CD14-positive monocyte (primary cell): Measurements from ENCODE around the gene FGD4. TPM values are rescaled to one million over a fixed set of nuclear protein-coding genes. Genes with fewer than 3 reads are reported as not detected.
A peak's percentile ranks its signal among the peaks of the same experiment; 100 is the strongest.

Source experiments
- DNase-seq, 3 donors: peaks; one replicate each; pipeline ENCODE4 v3.0.0-alpha.2; 2011 to 2022
- H2AFZ ChIP-seq: 2 replicates; pipeline ENCODE4 v1.6.0; 2012; ENCODE audit warnings: mild to moderate bottlenecking, low read depth, low read length, inconsistent platforms; ENCODE audit not compliant: insufficient read depth, poor library complexity, severe bottlenecking
- H3K27ac ChIP-seq, 2 donors: 1 replicate in 1 of 2; 2 replicates in 1 of 2; pipeline ENCODE4 v1.5.1; 2012 to 2013; ENCODE audit warnings: low read length in 2 of 2, control low read depth in 1 of 2, inconsistent platforms in 1 of 2, low read depth in 1 of 2, mild to moderate bottlenecking in 1 of 2
- H3K27me3 ChIP-seq, 2 donors: one replicate each; pipeline versions ENCODE4 v1.6.0 to v1.6.1; 2011 to 2013; ENCODE audit warnings: low read length in 2 of 2; ENCODE audit not compliant: control insufficient read depth in 2 of 2, insufficient read depth in 2 of 2
- H3K36me3 ChIP-seq, 2 donors: replicated peaks in 1 of 2; 1 replicate in 1 of 2; 2 replicates in 1 of 2; pipeline versions ENCODE4 v1.5.1 to v1.6.1; 2012 to 2013; ENCODE audit warnings: low read length in 2 of 2, control low read depth in 1 of 2, inconsistent platforms in 1 of 2, mild to moderate bottlenecking in 1 of 2; ENCODE audit not compliant: insufficient read depth in 2 of 2, control insufficient read depth in 1 of 2
- H3K4me1 ChIP-seq, 2 donors: 1 replicate in 1 of 2; 2 replicates in 1 of 2; pipeline versions ENCODE4 v1.5.1 to v1.6.1; 2012 to 2013; ENCODE audit warnings: low read length in 2 of 2, control low read depth in 1 of 2, inconsistent platforms in 1 of 2, mild to moderate bottlenecking in 1 of 2, moderate library complexity in 1 of 2; ENCODE audit not compliant: insufficient read depth in 2 of 2, control insufficient read depth in 1 of 2
- H3K4me2 ChIP-seq: replicated peaks from 2 replicates; pipeline ENCODE3; 2012; ENCODE audit warnings: low read length, moderate library complexity, mild to moderate bottlenecking; ENCODE audit not compliant: poor library complexity, severe bottlenecking; ENCODE audit errors: extremely low read depth
- H3K4me3 ChIP-seq, 3 experiments: fragments of 200-600 bp in 1 of 3; sonication (generic) in 1 of 3; replicated peaks in 1 of 3; 1 replicate in 2 of 3; 2 replicates in 1 of 3; pipeline ENCODE4 v1.5.1; 2011 to 2013; ENCODE audit warnings: low read length in 3 of 3, mild to moderate bottlenecking in 3 of 3, control low read depth in 2 of 3, low read depth in 2 of 3, inconsistent platforms in 1 of 3, moderate library complexity in 1 of 3
- H3K79me2 ChIP-seq: 2 replicates; pipeline ENCODE4 v1.6.0; 2012; ENCODE audit warnings: mild to moderate bottlenecking, control low read depth, inconsistent platforms, low read length, moderate library complexity; ENCODE audit not compliant: insufficient read depth
- H3K9ac ChIP-seq: 2 replicates; pipeline ENCODE4 v1.6.0; 2017; ENCODE audit warnings: low read length, mild to moderate bottlenecking; ENCODE audit not compliant: insufficient read depth, poor library complexity, severe bottlenecking
- H3K9me3 ChIP-seq, 2 donors: replicated peaks in 1 of 2; 1 replicate in 1 of 2; 2 replicates in 1 of 2; pipeline versions ENCODE4 v1.5.1 to v1.6.1; 2012 to 2013; ENCODE audit warnings: low read length in 2 of 2, control low read depth in 1 of 2; ENCODE audit not compliant: control insufficient read depth in 1 of 2, insufficient read depth in 1 of 2
- H4K20me1 ChIP-seq: 2 replicates; pipeline ENCODE4 v1.6.0; 2012; ENCODE audit warnings: mild to moderate bottlenecking, low read length, control low read depth, moderate library complexity; ENCODE audit not compliant: insufficient read depth
- H3K27ac Mint-ChIP-seq, 7 donors: one replicate each; pipeline ENCODE4 v1.8.0; 2020; ENCODE audit warnings: mild to moderate bottlenecking in 7 of 7, mixed read lengths in 7 of 7, moderate library complexity in 6 of 7, inconsistent platforms in 2 of 7
- H3K27me3 Mint-ChIP-seq, 3 donors: one replicate each; pipeline ENCODE4 v1.8.0; 2021 to 2022; ENCODE audit warnings: low read depth in 3 of 3, mild to moderate bottlenecking in 3 of 3, mixed read lengths in 3 of 3, moderate library complexity in 3 of 3, inconsistent platforms in 1 of 3
- H3K36me3 Mint-ChIP-seq, 2 donors: one replicate each; pipeline ENCODE4 v1.8.0; 2020; ENCODE audit warnings: mixed read lengths in 2 of 2, inconsistent platforms in 1 of 2, mild to moderate bottlenecking in 1 of 2
- H3K4me1 Mint-ChIP-seq: one replicate; pipeline ENCODE4 v1.8.0; 2020; ENCODE audit warnings: mild to moderate bottlenecking, mixed read lengths
- H3K4me3 Mint-ChIP-seq, 2 donors: one replicate each; pipeline ENCODE4 v1.8.0; 2020; ENCODE audit warnings: mild to moderate bottlenecking in 2 of 2, mixed read lengths in 2 of 2, moderate library complexity in 1 of 2
- H3K9me3 Mint-ChIP-seq, 7 donors: one replicate each; pipeline ENCODE4 v1.8.0; 2020 to 2022; ENCODE audit warnings: mixed read lengths in 7 of 7, mild to moderate bottlenecking in 6 of 7, moderate library complexity in 6 of 7, inconsistent platforms in 2 of 7
- CTCF ChIP-seq: fragments of 200-600 bp; IDR thresholded peaks from one replicate; pipeline ENCODE4 v1.8.0; 2022; ENCODE audit warnings: antibody characterized with exemption, mild to moderate bottlenecking
- WGBS: methylation state at CpG from one replicate; pipeline ENCODE4 v1.1.5; 2013; ENCODE audit warnings: missing lambda C conversion rate; ENCODE audit not compliant: insufficient coverage; 5-methylcytosine and 5-hydroxymethylcytosine counted together
- intact Hi-C, 2 donors: fragments of 100-400 bp; cut with micrococcal nuclease; formaldehyde crosslinking; loops; one replicate each; pipeline versions ENCODE4 v1.15.0 to v1.15.1; 2023
- polyA plus RNA-seq, 3 donors: library from polyadenylated mRNA; depleted of rRNA in 1 of 3; unstranded in 2 of 3; stranded (reverse) in 1 of 3; fragments of 300-500 nt in 2 of 3; fragments of >200 nt in 1 of 3; fragmentation: Illumina TruSeq in 2 of 3; gene quantifications; 1 replicate in 2 of 3; 2 replicates in 1 of 3; pipeline ENCODE4 v1.2.3, GENCODE V29; 2012 to 2021

The FGD4 gene
- polyA plus RNA-seq, 3 donors, result 5.3 to 34.4 (median 6.0) TPM

- Histone ChIP-seq H3K27me3 (no peaks in the 10 kb centered on the region), H4K20me1 (peaks cover 99% of the 10 kb centered on the region), H2AFZ (no peak overlapping the region), H3K4me1 (peaks cover 24 to 32% of the 10 kb centered on the region in 2 donors), H3K4me3 (no peak overlapping the region), H3K9ac (no peak overlapping the region), H3K36me3 (peaks cover 2 to 35% of the 10 kb centered on the region in 2 donors), H3K79me2 (peaks cover 100% of the 10 kb centered on the region), H3K27ac (peak overlapping the region; percentile 24 to 55), H3K9me3 (no peaks in the 10 kb centered on the region), H3K4me2 (no peak overlapping the region)
- no peak for DNase-seq
- Mint-ChIP-seq H3K27ac (peak overlapping the region; percentile 3 to 91 (median 64)), H3K27me3 (no peaks in the 10 kb centered on the region), H3K36me3 (peaks cover 26 to 37% of the 10 kb centered on the region in 2 donors), H3K9me3 (peaks cover 0 to 1% (median 0%) of the 10 kb centered on the region in 7 donors), H3K4me1 (peaks cover 36% of the 10 kb centered on the region), H3K4me3 (peak overlapping the region; percentile 38 to 39)
- intact Hi-C loops, result no loop called here
- no peak for TF ChIP-seq CTCF
- WGBS, result 80% methylated on average over 2 of the region's 8 CpGs
Observed at GRCh38 chr12:32549675-32550079, 150.3 kb downstream of the FGD4 start.

GRCh38 chr12:32551058-32551457 is 151.7 kb downstream of the FGD4 start:
- Mint-ChIP-seq H3K9me3 (peaks cover 0 to 1% (median 0%) of the 10 kb centered on the region in 7 donors), H3K27ac (peak overlapping the region in 3 of 7 donors; percentile 1 to 69 (median 67)), H3K36me3 (peaks cover 35 to 43% of the 10 kb centered on the region in 2 donors), H3K4me3 (no peak overlapping the region), H3K4me1 (peaks cover 33% of the 10 kb centered on the region), H3K27me3 (no peaks in the 10 kb centered on the region)
- Histone ChIP-seq H3K9me3 (no peaks in the 10 kb centered on the region), H3K27me3 (no peaks in the 10 kb centered on the region), H3K4me3 (no peak overlapping the region), H3K9ac (no peak overlapping the region), H4K20me1 (peaks cover 93% of the 10 kb centered on the region), H3K27ac (no peak overlapping the region), H3K79me2 (peaks cover 98% of the 10 kb centered on the region), H2AFZ (no peak overlapping the region), H3K36me3 (peaks cover 2 to 47% of the 10 kb centered on the region in 2 donors), H3K4me2 (no peak overlapping the region), H3K4me1 (peaks cover 20 to 24% of the 10 kb centered on the region in 2 donors)
- no peak for DNase-seq
- no peak for TF ChIP-seq CTCF
- WGBS, result no CpG with 5 or more reads among the region's 2 CpGs
- intact Hi-C loops, result no loop called here
